Astrocyte (in vitro differentiated cells and primary cell): ENCODE measurements around the gene PATL2. TPM values are rescaled to one million over a fixed set of nuclear protein-coding genes. Genes with fewer than 3 reads are reported as not detected.

ENCODE experiments used
- DNase-seq: peaks from one replicate; pipeline ENCODE4 v3.0.0-alpha.2; 2010; ENCODE audit warnings: low read depth
- FAIRE-seq: peaks from 2 replicates; lab custom pipeline; 2011; peaks lifted over from hg19 to GRCh38; lab: Jason Lieb, UNC
- H2AFZ ChIP-seq: 2 replicates; pipeline ENCODE4 v1.6.0; 2012; ENCODE audit warnings: low read depth, low read length, inconsistent platforms
- H3K27ac ChIP-seq: 2 replicates; pipeline ENCODE4 v1.5.1; 2011; ENCODE audit warnings: low read depth, low read length, inconsistent platforms
- H3K27me3 ChIP-seq: 2 replicates; pipeline ENCODE4 v1.6.0; 2011; ENCODE audit warnings: low read length, inconsistent platforms; ENCODE audit not compliant: insufficient read depth
- H3K36me3 ChIP-seq: 2 replicates; pipeline ENCODE4 v1.5.1; 2011; ENCODE audit warnings: low read length, inconsistent platforms; ENCODE audit not compliant: insufficient read depth
- H3K4me1 ChIP-seq: 2 replicates; pipeline ENCODE4 v1.5.1; 2011; ENCODE audit warnings: low read length, inconsistent platforms; ENCODE audit not compliant: insufficient read depth
- H3K4me2 ChIP-seq: 2 replicates; pipeline ENCODE4 v1.6.0; 2012; ENCODE audit warnings: low read length, inconsistent platforms
- H3K4me3 ChIP-seq: 2 replicates; pipeline ENCODE4 v1.5.1; 2011; ENCODE audit warnings: low read depth, mild to moderate bottlenecking, low read length, inconsistent platforms; ENCODE audit not compliant: insufficient read depth
- H3K79me2 ChIP-seq: 2 replicates; pipeline ENCODE4 v1.6.0; 2012; ENCODE audit warnings: mild to moderate bottlenecking, low read length, inconsistent platforms; ENCODE audit not compliant: insufficient read depth
- H3K9ac ChIP-seq: 2 replicates; pipeline ENCODE4 v1.6.0; 2012; ENCODE audit warnings: mild to moderate bottlenecking, low read length, inconsistent platforms
- H3K9me3 ChIP-seq: 2 replicates; pipeline ENCODE4 v1.5.1; 2012; ENCODE audit warnings: low read depth, mild to moderate bottlenecking, low read length, inconsistent platforms; ENCODE audit not compliant: insufficient read depth
- H4K20me1 ChIP-seq: 2 replicates; pipeline ENCODE4 v1.6.0; 2012; ENCODE audit warnings: low read length, inconsistent platforms; ENCODE audit not compliant: insufficient read depth
- H3K27ac Mint-ChIP-seq: one replicate; pipeline ENCODE4 v1.8.0; 2021; ENCODE audit warnings: mild to moderate bottlenecking, mixed read lengths; ENCODE audit not compliant: unreplicated experiment
- H3K27me3 Mint-ChIP-seq: one replicate; pipeline ENCODE4 v1.8.0; 2021; ENCODE audit warnings: low read depth, mixed read lengths; ENCODE audit not compliant: unreplicated experiment
- H3K36me3 Mint-ChIP-seq: one replicate; pipeline ENCODE4 v1.8.0; 2021; ENCODE audit warnings: low read depth, mixed read lengths; ENCODE audit not compliant: unreplicated experiment
- H3K4me1 Mint-ChIP-seq: one replicate; pipeline ENCODE4 v1.8.0; 2021; ENCODE audit warnings: low read depth, mixed read lengths; ENCODE audit not compliant: unreplicated experiment
- H3K4me3 Mint-ChIP-seq: one replicate; pipeline ENCODE4 v1.8.0; 2021; ENCODE audit warnings: mild to moderate bottlenecking, moderate library complexity, mixed read lengths; ENCODE audit not compliant: unreplicated experiment
- H3K9me3 Mint-ChIP-seq: one replicate; pipeline ENCODE4 v1.8.0; 2021; ENCODE audit warnings: mild to moderate bottlenecking, mixed read lengths; ENCODE audit not compliant: unreplicated experiment
- EZH2 ChIP-seq: IDR thresholded peaks from 2 replicates; pipeline ENCODE4 v1.6.1; 2012; ENCODE audit warnings: mild to moderate bottlenecking, low read length, inconsistent platforms; ENCODE audit not compliant: insufficient read depth
- total RNA-seq: library from RNA; stranded (reverse); gene quantifications from 2 replicates; pipeline ENCODE4 v1.2.1, GENCODE V29; 2021
- TF ChIP-seq, protein P1 (sequence below): IDR thresholded peaks from 2 replicates; pipeline ENCODE4 v1.5.1; 2011; ENCODE audit warnings: low read depth, mild to moderate bottlenecking, inconsistent platforms, low read length, moderate library complexity; ENCODE audit not compliant: insufficient read depth

The PATL2 gene
- total RNA-seq, 1 donor from 2014 or later, result 1.2 TPM

GRCh38 chr15:44647637-44648036 is 63.5 kb downstream of the PATL2 start:
- Histone ChIP-seq H3K79me2 (peaks cover 33% of the 10 kb centered on the region), H3K36me3 (peaks cover 26% of the 10 kb centered on the region), H3K9me3 (no peaks in the 10 kb centered on the region), H3K4me3 (no peak overlapping the region), H3K27me3 (no peaks in the 10 kb centered on the region), H3K27ac (no peak overlapping the region), H3K4me1 (no peaks in the 10 kb centered on the region), H3K9ac (no peak overlapping the region), H2AFZ (no peak overlapping the region), H4K20me1 (peaks cover 5% of the 10 kb centered on the region), H3K4me2 (no peak overlapping the region)
- no peak for TF ChIP-seq EZH2
- TF ChIP-seq, protein P1, sequence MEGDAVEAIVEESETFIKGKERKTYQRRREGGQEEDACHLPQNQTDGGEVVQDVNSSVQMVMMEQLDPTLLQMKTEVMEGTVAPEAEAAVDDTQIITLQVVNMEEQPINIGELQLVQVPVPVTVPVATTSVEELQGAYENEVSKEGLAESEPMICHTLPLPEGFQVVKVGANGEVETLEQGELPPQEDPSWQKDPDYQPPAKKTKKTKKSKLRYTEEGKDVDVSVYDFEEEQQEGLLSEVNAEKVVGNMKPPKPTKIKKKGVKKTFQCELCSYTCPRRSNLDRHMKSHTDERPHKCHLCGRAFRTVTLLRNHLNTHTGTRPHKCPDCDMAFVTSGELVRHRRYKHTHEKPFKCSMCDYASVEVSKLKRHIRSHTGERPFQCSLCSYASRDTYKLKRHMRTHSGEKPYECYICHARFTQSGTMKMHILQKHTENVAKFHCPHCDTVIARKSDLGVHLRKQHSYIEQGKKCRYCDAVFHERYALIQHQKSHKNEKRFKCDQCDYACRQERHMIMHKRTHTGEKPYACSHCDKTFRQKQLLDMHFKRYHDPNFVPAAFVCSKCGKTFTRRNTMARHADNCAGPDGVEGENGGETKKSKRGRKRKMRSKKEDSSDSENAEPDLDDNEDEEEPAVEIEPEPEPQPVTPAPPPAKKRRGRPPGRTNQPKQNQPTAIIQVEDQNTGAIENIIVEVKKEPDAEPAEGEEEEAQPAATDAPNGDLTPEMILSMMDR, result no peak
- DNase-seq, result no peak
- Mint-ChIP-seq H3K9me3 (peaks cover 9% of the 10 kb centered on the region), H3K27ac (no peak overlapping the region), H3K4me3 (no peak overlapping the region), H3K36me3 (peaks cover 18% of the 10 kb centered on the region), H3K27me3 (no peaks in the 10 kb centered on the region), H3K4me1 (no peaks in the 10 kb centered on the region)
- FAIRE-seq, result no peak

GRCh38 chr15:44647036-44647435 is 64.1 kb downstream of the PATL2 start:
- H3K36me3 ChIP-seq, result peaks cover 26% of the 10 kb centered on the region
- Mint-ChIP-seq H3K36me3 (peaks cover 18% of the 10 kb centered on the region), H3K9me3 (peaks cover 9% of the 10 kb centered on the region), H3K4me1 (no peaks in the 10 kb centered on the region), H3K27ac (no peak overlapping the region), H3K4me3 (no peak overlapping the region), H3K27me3 (no peaks in the 10 kb centered on the region)
- no peak overlapping the region for H3K9ac ChIP-seq
- no peak overlapping the region for H3K4me2 ChIP-seq
- H4K20me1 ChIP-seq, result peaks cover 5% of the 10 kb centered on the region
- TF ChIP-seq, protein P1, result no peak
- TF ChIP-seq EZH2, result no peak
- no peak overlapping the region for H3K27ac ChIP-seq
- H3K4me3 ChIP-seq, result no peak overlapping the region
- H2AFZ ChIP-seq, result no peak overlapping the region
- no peak for DNase-seq
- no peaks in the 10 kb centered on the region for H3K9me3 ChIP-seq
- no peak for FAIRE-seq
- no peaks in the 10 kb centered on the region for H3K4me1 ChIP-seq
- peaks cover 37% of the 10 kb centered on the region for H3K79me2 ChIP-seq
- no peaks in the 10 kb centered on the region for H3K27me3 ChIP-seq

DNA sequence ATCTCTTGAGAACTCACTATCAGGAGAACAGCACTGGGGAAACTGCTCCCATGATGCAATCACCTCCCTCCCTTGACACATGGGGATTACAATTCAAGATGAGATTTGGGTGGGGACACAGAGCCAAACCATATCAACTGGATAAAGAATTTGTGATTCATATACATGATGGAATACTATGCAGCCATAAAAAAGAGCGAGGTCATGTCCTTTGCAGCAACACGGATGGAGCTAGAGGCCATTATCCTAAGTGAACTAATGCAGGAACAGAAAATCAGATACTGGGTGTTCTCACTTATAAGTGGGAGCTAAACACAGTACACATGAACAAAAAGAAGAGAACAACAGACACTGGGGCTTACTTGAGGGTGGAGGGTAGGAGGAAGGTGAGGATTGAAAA is 64.7 kb downstream of the PATL2 start:
- H3K27ac Mint-ChIP-seq, result no peak overlapping the region
- no peak overlapping the region for H3K4me3 Mint-ChIP-seq
- Histone ChIP-seq H3K79me2 (peaks cover 37% of the 10 kb centered on the region), H3K9ac (no peak overlapping the region), H3K9me3 (no peaks in the 10 kb centered on the region), H3K4me1 (no peaks in the 10 kb centered on the region), H3K4me3 (no peak overlapping the region), H3K27me3 (no peaks in the 10 kb centered on the region), H4K20me1 (peaks cover 5% of the 10 kb centered on the region), H2AFZ (no peak overlapping the region), H3K27ac (no peak overlapping the region), H3K4me2 (no peak overlapping the region), H3K36me3 (peaks cover 23% of the 10 kb centered on the region)
- peaks cover 9% of the 10 kb centered on the region for H3K9me3 Mint-ChIP-seq
- H3K27me3 Mint-ChIP-seq, result no peaks in the 10 kb centered on the region
- no peaks in the 10 kb centered on the region for H3K4me1 Mint-ChIP-seq
- DNase-seq, result no peak
- H3K36me3 Mint-ChIP-seq, result peaks cover 16% of the 10 kb centered on the region
- TF ChIP-seq EZH2, result no peak
- TF ChIP-seq, protein P1, result no peak
- FAIRE-seq, result no peak
